DMS153 (cell line): Measurements from ENCODE around the gene ZBTB43.
A peak's percentile ranks its signal among the peaks of the same experiment; 100 is the strongest.
"Not testable (repeated sequence)": the region's sequence is repeated elsewhere in the genome, so short reads cannot be mapped to it uniquely, and the experiment has no call there.

Experiments
- DNase-seq: peaks from one replicate; lab custom pipeline; 2025; lab: John Stamatoyannopoulos, UW

Gene ZBTB43, protein sequence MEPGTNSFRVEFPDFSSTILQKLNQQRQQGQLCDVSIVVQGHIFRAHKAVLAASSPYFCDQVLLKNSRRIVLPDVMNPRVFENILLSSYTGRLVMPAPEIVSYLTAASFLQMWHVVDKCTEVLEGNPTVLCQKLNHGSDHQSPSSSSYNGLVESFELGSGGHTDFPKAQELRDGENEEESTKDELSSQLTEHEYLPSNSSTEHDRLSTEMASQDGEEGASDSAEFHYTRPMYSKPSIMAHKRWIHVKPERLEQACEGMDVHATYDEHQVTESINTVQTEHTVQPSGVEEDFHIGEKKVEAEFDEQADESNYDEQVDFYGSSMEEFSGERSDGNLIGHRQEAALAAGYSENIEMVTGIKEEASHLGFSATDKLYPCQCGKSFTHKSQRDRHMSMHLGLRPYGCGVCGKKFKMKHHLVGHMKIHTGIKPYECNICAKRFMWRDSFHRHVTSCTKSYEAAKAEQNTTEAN

DNA sequence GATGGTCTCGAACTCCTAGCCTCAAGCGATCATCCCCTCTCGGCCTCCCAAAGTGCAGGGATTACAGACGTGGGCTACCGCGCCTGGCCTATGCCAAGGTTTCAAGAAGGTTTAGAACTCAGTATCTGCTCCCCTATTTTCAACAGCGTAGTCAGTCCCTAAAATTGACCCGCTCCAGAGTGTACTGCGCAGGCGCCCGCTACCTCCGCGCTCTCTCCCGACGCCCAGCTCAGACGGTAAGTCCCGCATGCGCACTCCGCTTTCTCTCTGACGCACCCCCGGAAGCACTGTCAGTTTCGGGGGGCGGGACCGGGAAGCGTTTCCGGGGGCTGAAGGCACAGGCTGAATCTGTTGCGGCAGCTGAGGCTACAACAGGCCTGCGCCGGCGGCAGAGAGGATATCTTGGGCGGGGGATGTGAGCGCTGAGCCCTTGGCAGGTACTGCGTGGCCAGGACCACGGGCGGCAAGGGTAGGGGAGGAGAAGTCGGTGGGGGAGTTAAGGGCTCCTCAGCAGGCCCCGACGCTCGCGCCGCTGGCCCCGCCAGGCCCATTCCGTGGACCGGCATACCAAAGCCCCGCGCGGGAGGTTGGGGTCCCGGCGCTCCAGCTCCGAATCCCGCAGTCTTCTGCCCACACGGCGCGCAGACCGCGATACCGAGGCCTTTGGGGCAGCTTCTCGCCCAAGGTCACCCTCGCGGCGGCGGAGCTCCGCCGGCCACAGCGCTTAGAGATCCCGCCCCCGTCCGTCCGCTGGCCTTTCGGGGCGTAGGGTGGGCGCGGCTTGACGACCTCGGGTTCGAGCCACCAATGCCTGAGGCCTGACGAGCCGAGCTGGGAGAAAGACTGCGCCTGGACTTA lies at the start of gene ZBTB43:
ZBTB43 (plus strand) TSS at position 345 of the 858 bp plus-strand sequence. CDS start 27,470 bp downstream, outside the sequence.
- peak; percentile 89 for DNase-seq

DNA sequence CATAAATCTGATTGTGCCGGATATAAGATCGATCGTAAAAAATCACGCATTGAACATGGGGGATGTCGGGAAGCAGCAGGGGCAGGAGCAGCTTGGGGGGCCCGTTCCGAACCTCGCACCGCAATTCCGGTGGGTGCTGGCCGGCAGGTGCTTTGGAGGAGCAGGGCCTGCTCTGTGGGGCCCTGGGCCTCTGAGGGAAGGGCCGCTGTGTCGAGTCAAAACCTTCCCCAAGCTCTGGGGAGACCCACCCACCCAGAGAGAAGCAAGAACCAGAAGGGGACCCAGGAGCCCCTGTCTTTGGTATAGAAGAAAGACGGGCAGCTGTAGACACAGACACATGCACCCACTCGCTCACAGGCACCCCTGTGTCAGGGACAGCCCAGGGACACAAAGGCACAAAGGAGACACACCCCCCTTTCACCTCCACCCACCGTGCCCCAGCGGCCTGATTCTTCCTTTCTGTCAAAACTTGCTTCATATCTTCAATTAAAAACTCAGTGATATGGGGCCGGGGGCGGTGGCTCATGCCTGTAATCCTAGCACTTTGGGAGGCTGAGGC lies 49.4 kb upstream of the ZBTB43 start:
- DNase-seq, result no peak

DNA sequence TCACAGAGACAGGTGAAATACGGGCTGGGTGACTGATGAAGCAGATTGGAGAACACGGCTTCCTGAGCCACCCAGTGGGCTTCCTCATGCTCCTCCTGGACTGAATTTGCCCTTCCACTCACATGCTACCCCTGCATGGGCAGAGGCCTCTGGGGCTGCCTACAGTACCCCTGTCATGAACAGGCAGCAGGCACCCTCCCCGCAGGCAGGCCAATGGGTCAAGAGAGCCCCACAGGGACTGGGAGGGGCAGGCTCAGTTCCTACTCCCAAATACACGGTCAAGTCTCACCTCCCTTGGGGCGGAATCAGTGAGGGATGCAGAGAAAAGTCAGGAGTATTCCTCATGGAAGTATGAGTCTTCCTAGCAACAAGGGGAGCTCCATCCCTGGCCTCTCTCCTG lies 48.6 kb upstream of the ZBTB43 start:
- no peak for DNase-seq

DNA sequence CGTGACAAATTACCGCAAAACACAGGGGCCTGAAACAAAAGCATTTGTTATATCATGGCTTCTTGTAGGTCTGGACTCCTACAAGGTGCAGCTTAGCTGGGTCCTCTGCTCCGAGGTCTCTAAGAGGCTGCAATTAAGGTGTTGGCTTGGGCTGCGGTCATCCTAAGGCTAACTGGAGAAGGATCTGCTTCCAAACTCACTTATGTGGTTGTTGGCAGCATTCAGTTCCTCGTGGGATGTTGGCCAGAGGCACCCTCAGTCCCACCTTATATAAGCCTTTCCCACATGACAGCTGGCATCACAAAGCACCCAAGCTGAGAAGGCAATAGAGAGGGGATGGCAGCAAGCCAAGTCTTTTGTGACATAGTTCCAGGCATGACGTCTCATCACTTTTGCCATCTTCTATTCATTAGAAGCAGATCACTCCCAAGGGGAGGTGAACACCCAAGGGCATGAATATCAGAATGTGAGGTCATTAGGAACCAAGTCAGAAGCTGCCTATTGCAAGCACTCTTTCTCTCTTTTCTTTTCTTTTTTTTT lies 47.9 kb upstream of the ZBTB43 start:
- DNase-seq, result peak; percentile 84

DNA sequence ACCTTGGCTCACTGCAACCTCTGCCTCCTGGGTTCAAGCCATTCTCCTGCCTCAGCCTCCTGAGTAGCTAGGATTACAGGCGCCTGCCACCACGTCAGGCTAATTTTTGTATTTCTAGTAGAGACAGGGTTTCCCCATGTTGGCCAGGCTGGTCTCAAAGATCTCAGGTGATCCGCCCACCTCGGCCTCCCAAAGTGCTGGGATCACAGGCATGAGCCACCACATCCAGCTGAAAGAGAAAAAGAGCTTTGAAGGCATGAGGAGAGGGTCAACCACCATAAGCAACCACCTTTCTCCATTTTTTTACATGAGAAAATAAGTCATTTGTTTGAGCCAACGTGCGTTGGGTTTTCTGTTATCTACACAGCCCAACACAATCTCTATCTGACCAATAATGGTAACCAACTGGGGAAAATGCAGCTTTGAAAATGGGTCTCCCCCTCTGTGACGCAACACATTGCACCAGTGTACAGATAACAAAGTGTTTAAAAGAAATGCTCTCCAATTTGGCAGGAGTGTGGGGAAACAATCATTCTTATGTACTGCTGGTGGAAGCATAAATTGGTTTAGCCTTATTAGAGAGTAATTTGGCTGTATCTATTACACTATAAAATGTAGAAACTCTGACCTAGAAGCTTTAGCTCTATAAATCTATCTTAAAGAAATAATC lies 45.8 kb upstream of the ZBTB43 start:
- DNase-seq, result no peak

DNA sequence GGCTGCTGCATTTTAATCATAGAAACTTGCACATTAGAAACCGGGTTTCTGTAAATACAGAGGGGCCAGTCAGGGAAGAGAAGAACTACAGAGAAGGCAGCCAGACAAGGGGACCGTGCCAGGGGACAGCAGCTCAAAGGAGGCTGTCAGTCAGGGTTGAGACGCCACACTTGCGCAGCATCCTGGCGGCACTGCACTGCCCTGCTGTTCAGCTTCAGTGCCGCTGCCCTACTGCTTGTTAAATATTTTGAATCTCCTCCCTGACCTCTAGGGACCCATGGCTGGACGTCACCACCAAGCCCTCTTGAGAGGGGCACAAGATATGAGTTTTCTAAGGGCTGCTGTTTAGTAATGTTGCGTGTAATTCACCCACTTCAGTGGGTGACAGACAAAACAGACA lies 43.6 kb upstream of the ZBTB43 start:
- DNase-seq, result no peak

DNA sequence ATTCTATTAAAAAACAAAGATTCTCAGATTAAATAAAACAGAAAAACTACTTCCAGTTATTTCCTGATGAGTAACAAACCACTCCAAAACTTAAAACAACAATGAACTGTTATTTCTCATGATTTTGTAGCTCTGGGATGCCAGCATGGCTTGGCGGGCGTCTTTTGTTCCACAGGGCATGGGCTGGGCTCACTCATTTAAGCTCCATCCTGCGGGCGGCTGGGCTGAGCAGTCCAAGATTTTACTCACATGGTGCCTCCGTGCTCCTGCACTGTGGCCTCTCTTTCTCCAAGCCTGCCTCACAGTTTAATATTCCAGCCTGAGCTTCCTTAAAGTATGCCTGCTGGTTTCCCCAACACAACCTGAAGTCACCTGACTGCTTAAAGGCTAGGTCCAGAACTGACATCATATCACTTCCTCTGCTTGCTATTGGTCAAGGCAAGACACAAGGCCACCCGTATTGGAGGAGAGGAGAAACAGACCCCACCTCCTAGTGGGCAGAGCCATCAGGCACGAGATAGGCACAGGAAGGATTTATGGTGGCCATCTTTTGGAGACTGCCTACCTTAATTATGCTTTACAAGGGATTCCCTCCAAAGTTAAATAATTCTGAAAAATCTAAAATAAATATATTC lies 41.6 kb upstream of the ZBTB43 start:
- no peak for DNase-seq

DNA sequence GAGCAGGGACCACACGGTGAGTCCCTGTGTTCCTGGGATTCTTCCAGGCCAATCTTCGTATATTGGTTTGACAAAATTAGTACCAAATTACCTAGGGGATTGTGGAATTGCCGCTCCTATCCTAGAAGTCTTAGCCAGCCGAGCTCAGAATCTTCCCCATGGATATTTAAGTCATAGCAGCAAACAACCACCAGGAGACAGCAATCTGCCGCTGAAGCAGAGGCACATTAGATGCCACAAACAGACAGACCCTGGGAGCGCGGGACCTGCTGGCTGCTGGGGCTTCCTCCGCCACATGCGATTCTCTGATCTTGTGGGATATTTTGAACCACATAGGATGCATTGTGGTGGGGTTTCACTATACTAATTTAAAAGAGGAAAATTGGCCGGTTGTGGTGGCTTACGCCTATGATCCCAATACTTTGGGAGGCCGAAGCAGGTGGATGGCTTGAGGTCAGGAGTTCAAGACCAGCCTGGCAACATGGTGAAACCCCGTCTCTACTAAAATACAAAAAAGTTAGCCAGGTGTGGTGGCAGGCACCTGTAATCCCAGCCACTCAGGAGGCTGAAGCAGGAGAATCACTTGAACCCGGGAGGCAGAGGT lies 31.7 kb upstream of the ZBTB43 start:
- no peak for DNase-seq

DNA sequence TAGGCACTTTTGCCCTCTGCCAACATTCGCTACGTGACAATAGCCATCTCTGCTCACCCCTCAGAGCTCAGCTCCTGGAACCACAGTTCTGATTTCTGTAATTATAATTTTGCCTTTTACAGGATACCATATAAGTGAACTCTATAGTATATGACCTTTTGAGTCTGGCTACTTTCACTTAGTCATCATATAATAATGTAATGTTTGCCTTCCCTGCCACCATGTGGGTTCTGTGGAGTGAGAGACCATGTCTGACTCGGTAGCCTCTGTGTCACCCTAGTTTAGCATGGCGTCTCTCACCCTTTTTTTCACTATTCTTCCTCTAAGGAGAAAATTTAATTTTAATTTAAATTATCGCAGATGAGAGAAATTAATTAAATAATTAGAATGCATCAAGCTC lies 28.9 kb upstream of the ZBTB43 start:
- no peak for DNase-seq

DNA sequence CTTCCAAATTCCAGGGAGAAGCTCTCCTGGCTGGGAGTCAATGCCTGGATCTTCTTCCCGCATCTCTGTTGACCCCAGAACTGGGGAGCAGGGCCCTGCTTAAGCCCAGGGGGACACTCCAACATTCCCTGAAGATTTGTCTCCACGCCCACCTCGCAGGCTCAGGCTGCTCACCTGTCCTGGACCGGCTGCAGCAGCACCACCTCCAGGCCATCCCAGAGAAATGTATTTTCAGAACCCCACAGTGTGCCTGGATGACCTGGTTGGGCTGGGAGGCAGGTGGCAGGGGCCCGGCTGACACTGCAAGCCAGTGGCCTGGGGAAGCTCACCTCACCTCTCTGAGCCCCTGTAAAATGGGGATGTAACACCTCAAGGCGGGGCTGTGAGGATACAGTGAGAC lies 27.1 kb upstream of the ZBTB43 start:
- no peak for DNase-seq

DNA sequence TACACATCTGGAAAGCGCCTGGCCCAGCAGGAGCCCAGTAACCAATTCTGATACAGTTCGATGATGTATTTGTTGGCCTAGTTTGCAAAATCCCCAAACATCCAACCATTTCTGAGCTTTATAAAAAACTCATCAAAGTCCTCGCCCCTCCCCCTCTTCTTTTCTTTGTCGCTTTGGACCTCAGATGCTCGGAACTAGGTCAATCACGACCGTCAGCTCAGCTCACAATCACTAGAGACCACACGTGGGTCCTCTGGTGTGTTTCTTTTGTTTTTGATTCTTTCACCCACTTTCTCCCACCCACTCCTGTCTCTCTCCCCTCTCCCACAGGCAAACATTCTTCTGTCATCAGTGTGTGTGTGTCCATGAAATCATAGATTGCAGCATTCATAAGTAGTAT lies 26.7 kb upstream of the ZBTB43 start:
- DNase-seq, result no peak

DNA sequence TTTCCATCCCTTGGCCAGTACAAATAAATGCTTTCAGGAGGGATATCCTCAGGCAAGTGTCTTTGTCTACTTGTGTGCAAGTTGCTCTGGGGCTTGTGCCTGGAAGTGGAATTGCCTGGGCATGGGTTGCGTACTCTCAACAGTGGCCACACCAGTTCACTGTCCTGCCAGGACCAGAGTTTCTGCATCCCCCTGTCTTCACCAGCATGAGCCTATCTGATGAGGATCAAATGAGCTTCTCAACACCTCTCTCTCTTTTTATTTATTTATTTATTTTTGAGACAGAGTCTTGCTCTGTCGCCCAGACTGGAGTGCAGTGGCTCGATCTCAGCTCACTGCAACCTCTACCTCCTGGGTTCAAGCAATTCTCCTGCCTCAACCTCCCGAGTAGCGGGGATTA lies 26.1 kb upstream of the ZBTB43 start:
- DNase-seq, result not testable (repeated sequence)

DNA sequence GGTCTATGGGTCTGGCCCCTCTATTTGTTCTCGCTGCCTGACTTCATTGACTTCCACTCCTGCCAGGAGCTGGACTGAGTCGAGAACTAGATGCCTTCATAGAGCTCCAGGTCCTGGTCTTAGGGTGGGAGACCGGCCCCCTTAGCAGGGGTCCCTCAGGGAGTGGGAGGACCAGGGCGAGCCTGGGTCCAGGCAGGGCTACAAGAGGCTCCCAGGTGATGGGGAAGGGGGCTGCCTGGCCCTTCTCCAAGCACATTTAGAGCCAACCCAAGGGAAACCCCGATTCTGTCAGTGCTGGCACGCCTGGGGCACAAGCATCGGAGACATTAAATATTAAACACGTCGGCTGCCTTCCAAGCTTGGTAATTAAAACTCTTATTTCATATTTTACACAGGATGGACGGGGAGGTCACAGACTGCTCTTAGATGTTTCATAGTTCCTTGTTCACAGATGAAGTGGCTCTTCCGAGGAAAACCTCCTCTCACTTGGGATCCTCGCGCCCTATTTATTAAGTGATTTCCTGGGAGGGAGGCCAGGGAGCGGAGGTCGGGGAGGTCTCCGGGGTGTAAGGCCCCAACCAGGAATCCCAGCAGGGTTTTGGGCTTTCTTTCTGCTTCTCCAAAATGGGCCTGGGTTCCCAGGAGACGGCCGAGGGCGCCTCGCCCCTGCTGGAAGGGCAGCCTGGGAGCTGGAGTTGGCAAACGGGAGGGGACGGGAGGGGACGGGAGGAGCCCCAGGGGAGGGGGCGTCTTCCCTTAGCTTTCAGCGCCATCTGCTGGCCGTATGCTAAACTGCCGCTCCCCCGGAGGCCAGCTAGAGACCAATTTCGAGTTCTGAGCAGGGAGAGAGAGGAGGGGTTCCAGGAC lies 23.4 kb upstream of the ZBTB43 start:
- DNase-seq, result peak; percentile 40

DNA sequence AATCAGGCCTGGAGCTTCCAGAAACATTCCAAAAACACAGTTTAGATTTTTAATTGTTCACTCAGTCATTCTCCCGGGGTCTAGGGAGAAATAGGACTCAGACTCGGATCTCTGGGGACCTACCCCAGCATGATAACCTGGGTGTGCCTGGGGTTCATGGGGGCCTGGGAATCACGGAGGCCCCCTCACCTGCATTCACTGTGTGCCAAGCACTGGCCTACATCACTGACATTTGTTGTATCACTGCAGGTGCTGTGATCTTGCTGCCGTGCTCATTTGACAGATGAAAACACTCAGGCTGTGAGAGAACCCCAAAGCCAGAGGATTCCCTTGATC lies 22.8 kb upstream of the ZBTB43 start:
- no peak for DNase-seq

DNA sequence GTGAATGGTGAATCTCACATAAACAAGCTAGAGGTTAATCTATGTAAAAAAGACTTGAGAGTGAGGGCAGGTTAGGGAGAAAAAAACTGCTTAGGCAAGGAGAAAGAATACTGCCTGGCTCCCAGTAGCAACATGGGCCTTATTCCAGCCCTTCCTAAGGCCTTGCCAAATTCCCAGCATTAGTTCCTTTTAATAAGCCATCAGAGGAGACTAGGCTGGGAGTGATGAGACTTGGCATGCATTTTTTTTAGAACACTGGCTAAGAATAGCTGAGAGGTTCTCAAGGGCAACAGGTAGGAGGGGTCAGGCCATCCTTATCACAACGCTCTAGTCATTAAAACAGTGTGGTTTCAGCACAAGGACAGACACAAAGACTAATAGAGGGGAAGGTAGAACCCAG lies 20.9 kb upstream of the ZBTB43 start:
- DNase-seq, result no peak

DNA sequence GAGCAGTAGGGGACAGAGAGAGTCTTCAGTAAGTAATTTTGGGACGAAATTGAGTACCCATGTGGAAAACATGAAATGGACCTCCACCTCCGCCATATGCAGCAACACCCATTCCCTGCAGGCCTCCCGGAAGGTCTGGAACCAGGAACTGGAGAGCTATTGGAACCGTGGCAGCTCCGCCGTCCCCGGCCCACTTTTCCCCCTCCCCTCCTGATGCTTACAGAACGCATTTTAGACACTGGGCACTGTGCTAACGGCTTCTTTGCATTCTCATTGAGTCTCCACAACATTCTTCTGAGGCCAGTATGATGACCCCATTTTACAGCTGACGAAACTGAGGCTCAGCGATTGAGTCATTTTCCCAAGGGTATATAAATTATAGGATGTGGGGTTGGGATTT lies 20.4 kb upstream of the ZBTB43 start:
- DNase-seq, result no peak

DNA sequence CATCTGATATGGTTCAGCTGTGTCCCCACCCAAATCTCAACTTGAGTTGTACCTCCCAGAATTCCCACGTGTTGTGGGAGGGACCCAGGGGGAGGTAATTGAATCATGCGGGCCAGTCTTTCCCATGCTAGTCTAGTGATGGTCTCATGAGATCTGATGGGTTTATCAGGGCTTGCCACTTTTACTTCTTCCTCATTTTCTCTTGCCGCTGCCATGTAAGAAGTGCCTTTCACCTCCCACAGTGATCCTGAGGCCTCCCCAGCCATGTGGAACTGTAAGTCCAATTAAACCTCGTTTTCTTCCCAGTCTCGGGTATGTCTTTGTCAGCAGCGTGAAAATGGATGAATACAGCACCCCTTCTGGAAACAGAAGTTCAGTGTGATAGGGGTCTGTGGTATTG lies 20.0 kb upstream of the ZBTB43 start:
- not testable (repeated sequence) for DNase-seq

DNA sequence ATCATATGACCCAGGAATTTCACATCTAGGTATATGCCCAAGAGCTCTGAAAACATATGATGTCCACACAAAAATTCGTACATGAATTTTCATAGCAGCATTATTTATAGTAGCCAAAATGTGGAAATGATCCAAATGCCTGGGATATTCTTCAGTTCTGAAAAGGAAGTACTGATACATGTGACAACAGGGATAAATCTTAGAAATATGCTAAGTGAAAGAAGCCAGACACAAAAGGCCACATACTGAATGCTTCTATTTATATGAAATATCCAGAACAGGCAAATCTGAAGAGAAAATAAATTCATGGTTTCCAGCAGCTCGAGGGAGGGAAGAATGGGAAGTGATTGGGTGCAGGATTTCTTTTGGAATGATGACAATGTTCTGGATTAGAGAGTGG lies 16.8 kb upstream of the ZBTB43 start:
- DNase-seq, result no peak

DNA sequence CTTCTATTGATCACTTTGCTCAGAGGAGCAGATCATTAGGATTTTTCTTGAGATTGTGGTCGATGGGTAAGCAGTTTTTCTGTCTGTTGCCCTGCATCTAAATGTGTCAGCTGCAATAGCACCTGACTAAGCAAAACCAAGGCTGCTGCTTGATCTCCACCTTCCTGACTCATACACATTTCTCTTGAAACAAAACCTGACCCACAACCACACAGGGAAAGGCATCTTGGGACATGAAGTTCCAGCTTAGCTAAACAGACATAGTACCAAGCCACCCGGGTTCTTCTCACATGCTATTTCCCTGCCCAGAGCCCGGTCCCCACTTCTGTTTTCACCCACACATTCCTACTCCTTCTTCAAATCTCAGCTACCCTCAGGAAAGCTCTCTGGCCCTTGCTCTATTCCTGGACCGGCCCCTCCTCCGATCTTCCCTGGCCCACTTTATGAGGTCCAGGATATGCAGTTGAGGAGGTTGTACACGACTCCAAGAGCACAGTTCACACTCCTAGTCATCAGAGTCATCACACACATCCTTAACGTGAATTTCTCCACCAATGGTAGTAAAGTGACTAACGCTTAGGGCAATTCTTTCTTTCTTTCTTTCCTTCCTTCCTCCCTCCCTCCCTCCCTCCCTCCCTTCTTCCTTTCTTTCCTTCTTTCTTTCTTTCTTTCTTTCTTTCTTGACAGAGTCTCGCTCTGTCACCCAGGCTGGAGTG lies 16.0 kb upstream of the ZBTB43 start:
- no peak for DNase-seq

DNA sequence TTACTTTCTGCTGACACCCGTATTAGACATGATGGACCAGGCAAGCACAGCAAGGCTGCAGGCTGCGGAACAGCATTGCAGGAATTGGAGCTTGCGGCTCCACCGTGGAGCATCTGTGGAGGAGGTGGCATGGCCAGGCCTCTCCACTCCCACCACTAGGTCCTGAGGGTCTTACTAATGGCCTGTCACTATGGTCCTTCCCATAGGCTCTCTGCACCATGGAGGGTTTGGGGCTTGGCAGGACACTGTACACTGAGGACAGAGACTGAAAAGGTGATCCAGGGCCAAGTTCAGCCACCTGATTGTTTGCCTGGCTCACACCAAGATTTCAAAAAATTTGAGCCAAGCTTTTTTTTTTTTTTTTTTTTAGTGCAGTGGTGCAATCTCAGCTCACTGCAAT lies 14.3 kb upstream of the ZBTB43 start:
- DNase-seq, result no peak
